Activated CD4-positive, alpha-beta memory T cell treated with anti-CD3 and anti-CD28 coated beads for 36 hours (primary cell): Measurements from ENCODE around the gene LRBA. TPM values are rescaled to one million over a fixed set of nuclear protein-coding genes. Genes with fewer than 3 reads are reported as not detected.

Source experiments
- CTCF ChIA-PET: fragments of 350-600 bp; sonication (Branson Sonifier 250); formaldehyde crosslinking; loops from one replicate; lab custom pipeline; 2021; ENCODE audit warnings: antibody characterized with exemption, inconsistent platforms; lab: Charles Lee
- POLR2A ChIA-PET: fragments of 350-600 bp; sonication (Branson Sonifier 250); formaldehyde crosslinking; loops from one replicate; lab custom pipeline; 2021; ENCODE audit warnings: antibody characterized with exemption; lab: Charles Lee
- DNase-seq: peaks from one replicate; pipeline ENCODE4 v3.0.0-alpha.2; 2020
- H3K27ac Mint-ChIP-seq: one replicate; pipeline ENCODE4 v1.8.0; 2021; ENCODE audit warnings: mixed read lengths
- H3K27me3 Mint-ChIP-seq: one replicate; pipeline ENCODE4 v1.8.0; 2021; ENCODE audit warnings: mixed read lengths
- H3K36me3 Mint-ChIP-seq: one replicate; pipeline ENCODE4 v1.8.0; 2021; ENCODE audit warnings: mixed read lengths
- H3K4me1 Mint-ChIP-seq: one replicate; pipeline ENCODE4 v1.8.0; 2021; ENCODE audit warnings: low read depth, mixed read lengths
- H3K4me3 Mint-ChIP-seq: one replicate; pipeline ENCODE4 v1.8.0; 2021; ENCODE audit warnings: mild to moderate bottlenecking, mixed read lengths
- H3K9me3 Mint-ChIP-seq: one replicate; pipeline ENCODE4 v1.8.0; 2021; ENCODE audit warnings: mixed read lengths
- intact Hi-C: fragments of 100-400 bp; cut with micrococcal nuclease; formaldehyde crosslinking; loops from one replicate; pipeline ENCODE4 v1.15.1; 2023
- total RNA-seq, 2 experiments: library from RNA; stranded (reverse); gene quantifications; one replicate each; pipeline ENCODE4 v1.2.3, GENCODE V29; 2021

Gene LRBA
- total RNA-seq, 2 experiments from 2014 or later: 62.4 to 63.7 TPM

DNA sequence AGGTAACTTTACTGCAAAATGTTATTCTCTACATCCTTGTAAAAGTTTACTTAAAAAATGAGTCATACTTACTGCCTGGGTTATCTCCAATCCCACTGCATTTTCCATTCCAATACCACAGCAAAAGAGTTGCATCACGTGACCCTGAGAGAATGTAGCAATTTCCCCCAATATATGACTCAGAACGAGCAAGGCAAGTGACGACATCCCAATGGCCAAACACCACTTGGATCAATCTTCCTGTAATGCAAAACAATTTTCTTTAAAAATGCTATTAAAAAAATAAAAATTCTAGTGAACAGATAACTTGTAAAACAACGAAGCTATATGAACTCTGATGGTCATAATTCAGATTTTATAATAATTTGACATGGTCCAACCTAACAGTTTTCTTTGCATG lies 712.5 kb downstream of the LRBA start:
- peak; percentile 55 for DNase-seq
- Mint-ChIP-seq H3K27me3 (no peaks in the 10 kb centered on the region), H3K27ac (no peak overlapping the region), H3K9me3 (no peaks in the 10 kb centered on the region), H3K36me3 (peaks cover 3% of the 10 kb centered on the region), H3K4me3 (no peak overlapping the region), H3K4me1 (peaks cover 7% of the 10 kb centered on the region)
- intact Hi-C loops: no loop called here
- CTCF ChIA-PET: no interaction called here
- POLR2A ChIA-PET: no interaction called here

DNA sequence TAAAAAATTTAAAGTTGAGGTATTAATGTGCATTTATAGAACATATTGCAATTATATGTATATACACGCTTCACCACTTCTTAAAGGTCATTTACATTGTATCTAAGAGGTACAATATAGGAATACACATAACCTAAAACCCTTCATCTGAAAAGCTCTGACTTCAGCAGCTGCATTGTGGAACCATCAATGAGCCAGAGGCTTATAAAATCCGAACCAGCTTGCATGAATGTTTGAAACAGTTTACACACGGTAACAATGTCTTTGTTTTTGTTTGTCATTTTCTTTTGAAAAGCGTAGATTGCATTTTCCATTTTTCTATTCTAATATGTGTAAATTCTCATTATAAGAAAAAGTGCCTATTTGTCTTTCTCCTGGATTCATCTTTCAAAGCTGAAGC lies 715.3 kb downstream of the LRBA start:
- no peak overlapping the region for H3K27ac Mint-ChIP-seq
- H3K36me3 Mint-ChIP-seq: peaks cover 3% of the 10 kb centered on the region
- POLR2A ChIA-PET: no interaction called here
- DNase-seq: no peak
- CTCF ChIA-PET: interaction anchor here (0.7 to 3.7 kb wide), 2 partner anchors 369 to 568 kb away, joined by 3 to 24 read pairs; no protein-coding TSS in a partner anchor
- intact Hi-C loops: loop anchor here (5.0 kb wide), 1 partner anchor 272 kb away; no protein-coding TSS in a partner anchor
- H3K4me1 Mint-ChIP-seq: peaks cover 7% of the 10 kb centered on the region
- H3K9me3 Mint-ChIP-seq: no peaks in the 10 kb centered on the region
- no peaks in the 10 kb centered on the region for H3K27me3 Mint-ChIP-seq
- H3K4me3 Mint-ChIP-seq: no peak overlapping the region

DNA sequence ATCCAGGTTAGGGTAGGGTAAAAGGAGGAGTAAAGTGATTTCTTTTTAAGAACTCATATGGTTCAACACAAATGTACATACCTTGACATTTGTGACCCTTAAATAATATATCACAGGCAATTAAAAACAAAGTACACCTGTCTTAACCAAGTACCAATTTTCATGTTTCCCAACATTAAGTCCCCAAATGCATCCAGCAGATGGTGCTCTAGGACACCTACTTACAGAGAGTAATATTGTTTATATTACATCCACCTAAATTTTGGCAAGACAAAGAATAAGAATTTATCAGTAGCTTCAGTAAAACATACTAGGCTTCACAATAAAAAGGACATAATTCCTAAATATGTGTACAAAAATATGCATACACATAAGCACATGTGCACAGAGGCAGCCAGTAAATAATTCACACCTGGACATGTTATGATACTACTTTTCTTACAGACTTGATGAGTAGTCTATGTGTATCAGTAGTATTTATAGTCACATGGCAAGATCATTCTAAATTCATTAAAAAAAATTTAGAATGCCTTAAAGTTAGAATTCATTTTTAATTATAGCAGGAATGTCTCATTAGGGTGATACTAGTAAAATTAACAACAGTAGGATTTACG lies 717.1 kb downstream of the LRBA start:
- intact Hi-C loops: loop anchor here (1.0 to 5.0 kb wide), 3 partner anchors 274 to 569 kb away; no protein-coding TSS in a partner anchor
- Mint-ChIP-seq H3K4me1 (peaks cover 7% of the 10 kb centered on the region), H3K4me3 (no peak overlapping the region), H3K36me3 (peaks cover 4% of the 10 kb centered on the region), H3K27ac (no peak overlapping the region), H3K9me3 (no peaks in the 10 kb centered on the region), H3K27me3 (no peaks in the 10 kb centered on the region)
- peak; percentile 34 for DNase-seq
- ChIA-PET CTCF (interaction anchor here (0.6 to 3.7 kb wide), 8 partner anchors 9 to 571 kb away, joined by 3 to 24 read pairs (median 4); no protein-coding TSS in a partner anchor), POLR2A (no interaction called here)

DNA sequence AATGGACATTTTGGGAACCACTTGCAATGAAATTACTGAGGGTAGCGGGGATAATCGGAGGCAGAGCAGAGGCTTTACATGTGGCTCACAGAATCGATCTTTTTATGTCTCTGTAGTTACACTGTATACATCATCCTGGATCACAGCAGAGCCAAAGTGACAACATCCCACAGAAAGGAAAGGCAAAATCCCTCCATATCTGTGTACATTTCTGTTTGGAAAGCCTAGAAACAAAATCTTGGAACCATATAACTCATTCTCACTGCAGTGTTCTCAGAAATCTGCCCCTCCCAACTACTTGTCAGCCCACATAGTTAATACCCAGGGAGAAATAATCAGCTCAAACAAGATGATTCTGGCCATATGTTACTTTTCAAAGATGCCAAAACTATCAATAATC lies 725.2 kb downstream of the LRBA start:
- no peaks in the 10 kb centered on the region for H3K4me1 Mint-ChIP-seq
- ChIA-PET POLR2A (no interaction called here), CTCF (no interaction called here)
- DNase-seq: no peak
- H3K36me3 Mint-ChIP-seq: peaks cover 14% of the 10 kb centered on the region
- no peaks in the 10 kb centered on the region for H3K27me3 Mint-ChIP-seq
- H3K4me3 Mint-ChIP-seq: no peak overlapping the region
- no peak overlapping the region for H3K27ac Mint-ChIP-seq
- no peaks in the 10 kb centered on the region for H3K9me3 Mint-ChIP-seq
- intact Hi-C loops: no loop called here

DNA sequence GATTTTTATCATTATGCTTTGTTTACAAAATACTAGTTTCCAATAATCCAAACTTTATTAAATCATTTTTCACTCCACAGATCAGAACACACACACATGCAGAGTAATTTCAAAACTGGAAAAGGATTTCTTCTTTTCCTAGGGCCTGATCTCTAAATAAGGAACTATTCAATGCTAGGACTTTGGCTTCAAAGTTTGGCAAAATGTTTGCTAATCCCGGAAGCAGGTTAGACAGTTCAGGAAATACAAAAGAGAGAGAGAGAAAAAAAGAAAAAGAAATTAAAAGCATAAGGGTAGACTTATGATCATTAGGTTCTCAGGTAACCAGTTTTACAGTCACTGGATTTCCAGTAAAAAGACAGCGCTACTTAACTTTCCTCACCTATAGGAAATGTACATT lies 725.9 kb downstream of the LRBA start:
- DNase-seq: no peak
- H3K27me3 Mint-ChIP-seq: no peaks in the 10 kb centered on the region
- H3K4me1 Mint-ChIP-seq: no peaks in the 10 kb centered on the region
- no peak overlapping the region for H3K27ac Mint-ChIP-seq
- intact Hi-C loops: no loop called here
- H3K4me3 Mint-ChIP-seq: no peak overlapping the region
- H3K36me3 Mint-ChIP-seq: peaks cover 15% of the 10 kb centered on the region
- POLR2A ChIA-PET: no interaction called here
- CTCF ChIA-PET: no interaction called here
- H3K9me3 Mint-ChIP-seq: no peaks in the 10 kb centered on the region

DNA sequence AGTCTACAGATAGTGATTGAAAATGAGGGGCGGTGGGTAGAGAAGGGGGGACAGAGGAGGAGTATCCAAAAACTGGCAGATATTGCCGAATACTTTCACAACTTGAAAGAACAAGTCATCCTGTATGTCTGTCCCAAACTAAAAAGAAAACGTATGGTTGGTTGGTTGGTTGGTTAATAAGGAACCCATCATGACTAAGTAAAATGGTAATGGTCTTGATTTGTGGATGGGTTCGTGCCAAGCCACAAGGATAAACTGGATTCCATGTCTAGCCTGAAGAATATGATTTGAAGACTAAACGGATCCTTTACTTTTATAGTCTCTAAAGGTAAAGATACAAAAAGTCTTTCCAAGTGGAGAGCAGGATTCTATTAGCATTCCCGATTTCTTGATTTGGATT lies 728.4 kb downstream of the LRBA start:
- ChIA-PET CTCF (no interaction called here), POLR2A (no interaction called here)
- no peak overlapping the region for H3K4me3 Mint-ChIP-seq
- peaks cover 28% of the 10 kb centered on the region for H3K36me3 Mint-ChIP-seq
- DNase-seq: no peak
- no peaks in the 10 kb centered on the region for H3K9me3 Mint-ChIP-seq
- no peaks in the 10 kb centered on the region for H3K4me1 Mint-ChIP-seq
- H3K27ac Mint-ChIP-seq: no peak overlapping the region
- no peaks in the 10 kb centered on the region for H3K27me3 Mint-ChIP-seq
- intact Hi-C loops: no loop called here

DNA sequence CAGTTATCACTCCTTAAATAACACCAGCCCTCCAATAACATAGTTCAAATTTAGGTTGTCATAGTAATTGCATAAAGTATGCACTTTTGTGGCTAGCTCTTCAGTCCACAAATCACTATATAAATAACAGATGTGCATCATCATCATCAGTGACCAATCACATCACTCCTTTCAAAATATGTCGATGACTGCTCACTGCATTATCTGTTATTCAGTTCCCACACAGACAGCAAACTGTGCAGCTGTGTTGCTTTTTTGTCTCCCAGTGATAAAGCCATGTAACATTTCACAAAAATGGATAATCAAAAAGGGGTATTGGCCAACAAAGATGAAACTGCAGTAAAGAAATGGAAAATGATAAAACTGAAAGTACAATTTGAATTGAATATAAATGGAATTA lies 731.4 kb downstream of the LRBA start:
- Mint-ChIP-seq H3K36me3 (peaks cover 54% of the 10 kb centered on the region), H3K27ac (no peak overlapping the region), H3K4me1 (no peaks in the 10 kb centered on the region), H3K27me3 (no peaks in the 10 kb centered on the region), H3K9me3 (no peaks in the 10 kb centered on the region), H3K4me3 (no peak overlapping the region)
- CTCF ChIA-PET: interaction anchor here (0.6 kb wide), 1 partner anchor 535 kb away, joined by 3 read pairs; no protein-coding TSS in a partner anchor
- no peak for DNase-seq
- POLR2A ChIA-PET: no interaction called here
- intact Hi-C loops: no loop called here

DNA sequence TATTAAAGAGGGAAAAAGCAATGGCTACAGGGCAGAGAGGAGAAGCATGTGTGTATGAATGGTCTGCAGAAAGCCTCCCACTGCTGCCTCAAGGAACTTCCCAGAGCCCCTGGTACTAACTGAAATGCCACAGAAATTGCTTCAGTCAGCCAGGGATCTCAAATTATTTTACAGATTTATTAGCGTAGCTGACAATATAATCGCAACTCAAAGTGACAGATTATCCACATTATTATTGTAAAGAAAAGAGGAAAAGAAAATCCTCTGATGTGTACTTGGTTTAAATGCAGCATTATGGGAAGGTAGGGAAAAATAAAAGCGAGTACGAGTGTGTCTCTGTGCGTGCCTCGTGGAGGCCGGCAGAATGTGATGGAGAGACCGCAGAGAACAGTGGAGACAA lies 734.1 kb downstream of the LRBA start:
- H3K36me3 Mint-ChIP-seq: peaks cover 77% of the 10 kb centered on the region
- DNase-seq: no peak
- peaks cover 18% of the 10 kb centered on the region for H3K9me3 Mint-ChIP-seq
- ChIA-PET CTCF (no interaction called here), POLR2A (no interaction called here)
- H3K4me3 Mint-ChIP-seq: no peak overlapping the region
- no peak overlapping the region for H3K27ac Mint-ChIP-seq
- intact Hi-C loops: no loop called here
- H3K27me3 Mint-ChIP-seq: no peaks in the 10 kb centered on the region
- no peaks in the 10 kb centered on the region for H3K4me1 Mint-ChIP-seq

DNA sequence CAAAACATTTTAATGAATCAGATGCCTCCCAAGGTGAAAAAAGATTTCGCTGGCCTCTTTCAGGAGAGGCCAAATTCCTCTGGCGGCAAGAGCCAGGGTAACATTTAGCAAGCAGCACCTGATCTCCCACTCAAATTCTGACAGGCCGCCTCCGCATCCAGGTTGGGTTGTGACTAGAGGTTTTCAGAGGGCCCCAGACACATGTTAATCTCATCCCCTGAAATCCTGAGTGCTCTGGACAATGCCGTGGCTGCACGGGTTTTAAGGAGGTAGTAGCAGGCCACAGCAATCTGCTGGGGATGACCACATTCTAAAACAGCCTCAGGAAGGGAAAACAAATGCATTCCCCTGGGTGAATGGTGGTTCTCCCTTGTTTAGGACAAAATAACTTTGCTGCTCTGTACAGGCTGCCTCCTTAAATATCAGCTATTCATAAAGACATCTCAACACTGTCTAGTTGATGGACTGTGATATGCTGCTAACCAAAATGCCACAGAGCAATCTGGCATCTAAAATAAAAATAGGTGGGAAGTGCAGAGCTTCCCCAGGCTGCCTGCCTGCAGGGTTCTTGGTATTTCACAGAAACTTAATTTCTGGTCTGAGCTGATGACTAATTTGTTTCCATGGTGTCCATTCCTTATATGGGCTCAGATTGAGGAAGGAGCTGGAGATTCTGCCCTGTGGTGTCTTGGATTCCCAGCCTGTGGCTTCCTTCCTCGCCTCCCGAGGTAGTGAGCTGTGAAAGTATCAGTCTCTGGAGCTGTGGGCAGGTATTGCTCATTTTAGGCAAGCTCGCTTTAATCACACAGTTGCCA lies 734.8 kb downstream of the LRBA start:
- Mint-ChIP-seq H3K27ac (no peak overlapping the region), H3K9me3 (peaks cover 23% of the 10 kb centered on the region), H3K36me3 (peaks cover 80% of the 10 kb centered on the region), H3K4me1 (no peaks in the 10 kb centered on the region), H3K27me3 (no peaks in the 10 kb centered on the region), H3K4me3 (no peak overlapping the region)
- intact Hi-C loops: no loop called here
- DNase-seq: no peak
- ChIA-PET CTCF (no interaction called here), POLR2A (no interaction called here)

DNA sequence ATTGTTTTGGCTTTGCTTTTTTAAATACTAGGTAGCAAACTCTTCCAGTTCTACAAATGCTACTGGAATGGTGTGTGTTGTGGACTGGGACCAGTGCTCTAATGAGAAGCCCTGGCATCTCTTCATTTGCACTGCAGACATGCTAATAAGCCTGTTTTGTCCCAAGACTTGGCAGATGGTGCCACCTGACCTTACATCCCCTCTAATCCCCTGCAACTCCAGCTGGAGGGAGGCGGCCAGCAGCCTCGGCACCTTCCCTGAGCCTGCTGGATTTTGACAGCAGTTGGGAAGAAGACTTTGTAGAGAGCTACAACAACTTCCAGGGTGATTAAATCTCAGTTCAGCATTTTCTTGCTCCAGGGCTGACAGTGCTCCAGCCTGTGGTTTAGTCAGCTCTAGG lies 736.9 kb downstream of the LRBA start:
- peaks cover 23% of the 10 kb centered on the region for H3K9me3 Mint-ChIP-seq
- peaks cover 89% of the 10 kb centered on the region for H3K36me3 Mint-ChIP-seq
- H3K27me3 Mint-ChIP-seq: no peaks in the 10 kb centered on the region
- DNase-seq: no peak
- intact Hi-C loops: no loop called here
- CTCF ChIA-PET: no interaction called here
- H3K4me1 Mint-ChIP-seq: no peaks in the 10 kb centered on the region
- H3K27ac Mint-ChIP-seq: no peak overlapping the region
- no peak overlapping the region for H3K4me3 Mint-ChIP-seq
- POLR2A ChIA-PET: no interaction called here

DNA sequence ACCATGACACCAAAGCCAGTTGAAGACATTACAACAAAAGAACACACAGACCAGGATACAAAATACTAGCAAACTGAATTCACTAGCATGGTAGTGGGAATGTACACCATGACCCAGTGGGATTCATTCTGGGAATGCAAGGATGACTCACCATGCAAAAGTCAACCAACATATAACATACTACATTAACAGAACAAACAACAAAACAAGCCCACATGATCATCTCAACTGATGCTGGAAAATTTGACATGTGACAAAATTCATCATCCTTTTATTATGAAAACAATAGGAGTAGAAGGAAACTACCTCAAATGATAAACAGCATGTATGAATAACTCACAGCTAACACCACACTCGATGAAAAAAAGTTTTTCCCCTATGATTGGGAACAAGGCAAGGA lies 746.6 kb downstream of the LRBA start:
- Mint-ChIP-seq H3K4me3 (no peak overlapping the region), H3K27ac (no peak overlapping the region), H3K36me3 (peaks cover 49% of the 10 kb centered on the region), H3K27me3 (no peaks in the 10 kb centered on the region), H3K4me1 (peaks cover 8% of the 10 kb centered on the region), H3K9me3 (no peaks in the 10 kb centered on the region)
- no peak for DNase-seq
- ChIA-PET CTCF (no interaction called here), POLR2A (no interaction called here)
- intact Hi-C loops: no loop called here

DNA sequence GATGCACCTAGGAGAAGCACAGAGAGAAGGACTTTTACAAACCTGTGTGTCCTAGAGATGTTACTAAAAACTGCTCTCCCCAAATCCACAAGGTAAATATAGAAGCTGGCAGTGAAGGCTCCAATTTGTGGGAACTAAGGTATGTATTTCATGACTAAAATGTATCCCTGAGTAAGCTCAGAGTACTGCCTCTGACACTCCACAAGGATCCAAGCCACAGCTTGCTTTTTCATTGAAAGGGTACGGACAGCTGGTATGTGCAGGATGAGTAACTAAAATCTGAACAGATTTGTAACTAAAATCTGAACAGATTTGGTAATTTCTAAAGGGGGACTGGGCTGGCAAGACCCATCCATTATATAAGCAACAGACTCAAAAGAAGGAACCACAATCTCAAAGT lies 749.3 kb downstream of the LRBA start:
- H3K36me3 Mint-ChIP-seq: peaks cover 37% of the 10 kb centered on the region
- CTCF ChIA-PET: interaction anchor here (1.7 kb wide), 1 partner anchor 23 kb away, joined by 6 read pairs; no protein-coding TSS in a partner anchor
- intact Hi-C loops: no loop called here
- no peak overlapping the region for H3K4me3 Mint-ChIP-seq
- no peak overlapping the region for H3K27ac Mint-ChIP-seq
- no peaks in the 10 kb centered on the region for H3K27me3 Mint-ChIP-seq
- POLR2A ChIA-PET: no interaction called here
- H3K4me1 Mint-ChIP-seq: peaks cover 8% of the 10 kb centered on the region
- no peaks in the 10 kb centered on the region for H3K9me3 Mint-ChIP-seq
- DNase-seq: no peak
